AG08396 (cell line): ENCODE measurements around the gene ARPC1B.
"Not testable (repeated sequence)": the region's sequence is repeated elsewhere in the genome, so short reads cannot be mapped to it uniquely, and the experiment has no call there.

ENCODE experiments used
- DNase-seq: peaks from one replicate; pipeline ENCODE4 v3.0.0; 2012; ENCODE audit warnings: low spot score, mixed read lengths

Gene ARPC1B

DNA sequence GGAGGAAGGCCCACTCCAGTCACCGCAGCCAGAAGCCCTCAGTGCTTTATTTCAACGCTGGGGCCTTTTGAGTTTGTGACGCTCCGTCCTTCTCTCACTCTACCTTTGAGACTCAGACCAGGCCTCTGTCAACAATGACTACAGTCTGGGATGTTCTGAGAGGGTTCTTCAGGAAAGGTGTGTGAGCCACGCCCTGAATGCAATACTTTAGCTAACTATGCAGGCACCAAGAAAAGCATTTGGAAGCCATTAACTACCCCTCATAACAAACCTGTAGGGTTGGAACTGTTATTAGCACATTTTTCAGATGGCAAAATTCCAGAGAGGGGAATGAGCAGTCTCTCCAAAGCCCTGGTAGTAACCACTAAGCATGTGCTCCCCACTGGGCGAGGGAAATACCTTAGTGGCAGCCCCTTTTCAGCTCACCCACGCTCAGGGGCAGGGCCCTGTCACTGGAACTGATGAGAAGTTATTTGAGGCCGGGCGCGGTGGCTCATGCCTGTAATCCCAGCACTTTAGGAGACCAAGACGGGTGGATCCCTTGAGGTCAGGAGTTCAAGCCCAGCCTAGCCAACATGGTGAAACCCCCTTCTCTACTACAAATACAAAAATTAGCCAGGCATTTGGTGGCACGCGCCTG, 5.7 kb upstream of the ARPC1B start:
- no peak for DNase-seq

DNA sequence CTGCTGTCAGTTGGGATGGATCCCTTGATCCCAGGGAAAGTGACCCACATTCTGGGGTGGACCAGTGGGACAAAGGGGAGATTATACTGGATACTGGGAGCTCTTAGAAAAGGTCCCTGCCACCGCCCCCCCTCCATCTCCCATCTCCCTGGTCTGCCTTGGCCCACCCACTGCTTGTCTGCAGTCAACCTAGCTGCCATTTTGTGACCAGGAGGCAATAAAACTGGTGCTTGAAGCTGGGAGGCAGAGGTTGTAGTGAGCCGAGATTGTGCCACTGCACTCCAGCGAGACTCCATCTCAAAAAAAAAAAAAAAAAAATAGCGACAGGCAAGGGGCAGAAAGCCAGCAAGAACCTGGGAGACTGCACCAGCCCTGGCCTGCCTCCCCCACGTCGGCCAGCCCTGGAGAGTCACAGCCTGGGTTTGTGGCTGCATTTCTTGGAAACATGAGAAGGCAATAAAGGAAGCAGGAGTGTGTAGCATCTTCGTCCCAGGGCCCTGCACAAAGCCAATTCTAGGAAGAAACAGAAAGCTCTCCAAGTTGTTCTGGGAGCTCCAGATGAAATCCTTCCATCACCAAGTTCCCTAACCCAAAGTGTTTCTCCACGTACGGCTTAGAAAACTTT, 4.7 kb upstream of the ARPC1B start:
- DNase-seq = peak; percentile 59

- no peak for DNase-seq
Measured at GRCh38 chr7:99371376-99371920, 3.1 kb upstream of the ARPC1B start.

GRCh38 chr7:99372275-99373090, 2.0 kb upstream of the ARPC1B start:
- DNase-seq = no peak

- DNase-seq = no peak
Measured at GRCh38 chr7:99373091-99374066, 1.2 kb upstream of the ARPC1B start.

DNA sequence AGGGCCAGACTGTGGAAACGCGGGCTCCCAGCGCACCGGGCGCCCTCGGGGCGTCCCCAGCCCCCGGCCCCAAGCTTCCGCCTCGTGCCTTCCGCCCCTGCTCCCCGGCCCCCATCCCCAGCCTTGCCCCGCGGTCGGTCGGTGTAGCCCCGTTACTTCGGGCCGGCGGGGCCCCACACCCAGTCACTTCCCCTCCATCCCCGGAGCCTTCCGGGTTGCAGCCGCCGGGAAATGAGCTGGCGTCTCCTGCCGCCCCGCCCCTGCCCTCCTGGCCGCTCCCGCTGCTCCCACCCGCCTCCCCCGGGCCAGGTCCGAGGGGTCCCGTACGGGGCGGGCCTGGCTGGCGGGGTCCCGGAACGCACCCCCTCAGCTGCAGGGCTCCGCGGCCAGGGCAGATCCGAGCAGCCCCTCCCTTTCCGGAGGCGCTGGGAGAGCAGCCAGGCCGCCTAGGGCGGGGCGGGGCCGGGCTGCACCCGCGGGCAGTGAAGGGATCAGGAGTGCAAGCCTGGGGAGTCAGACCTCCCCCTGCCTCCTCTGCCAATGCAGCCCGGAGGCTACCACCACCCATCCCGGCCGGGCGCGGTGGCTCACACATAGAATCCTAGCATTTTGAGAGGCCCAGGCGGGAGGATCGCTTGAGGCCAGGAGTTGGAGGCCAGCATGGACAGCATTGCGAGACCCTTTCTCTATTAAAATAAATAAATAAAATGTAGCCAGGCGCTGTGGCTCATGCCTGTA, 709 bp downstream of the ARPC1B start:
- peak; percentile 92 for DNase-seq

GRCh38 chr7:99379043-99379577, 4.6 kb downstream of the ARPC1B start:
- DNase-seq = peak; percentile 87

GRCh38 chr7:99379693-99380031, 5.1 kb downstream of the ARPC1B start:
- peak; percentile 13 for DNase-seq

GRCh38 chr7:99380032-99380822, 5.7 kb downstream of the ARPC1B start:
- no peak for DNase-seq

DNA sequence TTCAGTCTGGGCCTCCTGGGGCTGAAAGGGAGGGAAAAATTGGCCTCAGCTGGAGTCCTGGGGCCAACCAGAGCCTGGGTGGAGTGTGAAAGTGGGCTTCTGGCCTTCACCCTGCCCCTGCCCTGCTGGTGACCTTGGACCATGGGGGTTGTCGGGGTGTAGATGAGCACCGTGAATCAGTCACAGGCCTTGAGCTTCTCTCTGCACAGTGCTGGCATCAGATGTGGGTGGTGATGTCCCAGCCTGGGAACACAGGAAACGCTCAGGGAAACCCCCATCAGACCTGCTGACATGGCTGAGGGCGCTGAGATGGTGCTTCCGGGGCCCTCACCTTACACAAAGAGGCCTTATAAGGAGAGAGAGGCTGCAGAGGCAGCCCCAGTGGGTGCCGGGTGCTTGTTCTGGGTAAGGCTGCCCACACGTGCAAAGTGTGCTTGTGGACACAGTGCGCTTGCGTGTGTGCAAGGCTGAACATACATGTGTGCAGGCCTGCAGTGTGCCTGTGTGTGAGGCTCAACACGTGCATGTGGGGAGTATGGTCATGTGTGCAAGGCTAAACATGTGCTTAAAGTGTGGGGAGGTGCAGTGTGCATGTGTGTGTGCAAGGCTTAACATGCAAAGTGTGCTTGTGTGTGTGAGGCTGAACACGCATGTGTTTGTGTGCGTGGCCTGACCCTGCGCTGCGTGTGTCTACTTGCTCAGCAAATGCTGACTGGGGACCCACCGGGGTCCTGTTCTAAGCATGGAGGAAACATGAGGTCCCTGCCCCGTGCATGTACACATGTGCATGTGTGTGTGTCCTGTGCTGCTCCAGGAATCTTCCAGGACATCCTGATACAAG, 6.5 kb downstream of the ARPC1B start:
- no peak for DNase-seq

GRCh38 chr7:99381664-99382075, 7.1 kb downstream of the ARPC1B start:
- no peak for DNase-seq

- DNase-seq = no peak
Measured at GRCh38 chr7:99383203-99383602, 8.7 kb downstream of the ARPC1B start.

DNA sequence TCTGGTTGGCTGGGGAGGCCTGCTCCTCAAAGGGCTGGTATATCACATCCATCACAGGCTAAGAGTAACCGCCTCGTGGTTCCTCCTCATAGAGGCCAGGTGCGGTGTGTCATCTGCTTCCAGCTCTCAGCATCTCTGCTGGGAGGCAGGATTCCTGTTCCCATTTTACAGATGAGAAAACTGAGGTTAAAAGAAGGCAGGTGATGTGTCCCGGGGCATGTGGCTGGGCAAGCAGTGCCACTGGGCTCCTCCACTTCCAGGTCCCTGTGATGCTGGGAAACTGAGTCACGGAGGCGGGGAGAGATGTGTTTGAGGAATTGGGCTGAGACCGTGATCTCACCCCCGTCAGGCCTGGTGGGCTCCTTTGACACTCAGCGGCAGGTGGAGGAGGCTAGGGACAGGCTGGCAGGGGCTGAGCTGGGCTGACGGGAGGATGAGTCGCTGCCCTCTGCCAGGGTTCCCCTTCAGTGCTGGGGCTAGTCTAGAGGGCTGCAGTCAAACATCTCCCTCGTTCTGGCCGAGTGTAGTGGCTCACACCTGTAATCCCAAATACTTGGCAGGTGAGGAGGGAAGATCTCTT, 9.4 kb downstream of the ARPC1B start:
- DNase-seq = no peak

GRCh38 chr7:99384523-99384922, 10.0 kb downstream of the ARPC1B start:
- DNase-seq = no peak

GRCh38 chr7:99385564-99385963, 11.0 kb downstream of the ARPC1B start:
- DNase-seq = no peak

DNA sequence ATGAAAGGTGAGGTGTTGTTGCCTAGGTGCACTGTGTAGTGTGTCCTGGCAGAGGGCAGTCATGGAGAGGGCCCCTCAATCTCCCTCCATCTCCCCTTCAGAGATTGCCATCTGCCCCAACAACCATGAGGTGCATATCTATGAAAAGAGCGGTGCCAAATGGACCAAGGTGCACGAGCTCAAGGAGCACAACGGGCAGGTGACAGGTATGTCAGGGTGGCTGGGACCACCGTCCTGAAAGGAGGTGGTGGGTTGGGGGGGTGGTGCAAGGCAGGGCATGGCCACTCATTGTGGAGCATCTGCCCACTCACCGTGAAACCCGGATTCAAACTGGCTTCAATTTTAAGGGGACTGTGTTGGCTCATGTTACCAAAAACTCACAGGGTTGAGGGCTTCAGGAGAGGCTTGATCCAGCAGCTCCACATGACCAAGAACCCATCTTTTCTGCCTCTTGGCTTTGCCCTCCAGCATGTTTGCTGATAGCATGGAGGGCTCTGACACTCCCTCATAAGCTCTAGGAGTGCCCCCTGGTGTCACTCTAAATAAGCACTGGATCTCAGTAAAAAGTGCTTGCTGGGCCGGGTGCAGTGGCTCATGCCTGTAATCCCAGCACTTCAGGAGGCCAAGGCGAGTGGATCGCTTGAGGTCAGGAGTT, 12.2 kb downstream of the ARPC1B start:
- DNase-seq = no peak

DNA sequence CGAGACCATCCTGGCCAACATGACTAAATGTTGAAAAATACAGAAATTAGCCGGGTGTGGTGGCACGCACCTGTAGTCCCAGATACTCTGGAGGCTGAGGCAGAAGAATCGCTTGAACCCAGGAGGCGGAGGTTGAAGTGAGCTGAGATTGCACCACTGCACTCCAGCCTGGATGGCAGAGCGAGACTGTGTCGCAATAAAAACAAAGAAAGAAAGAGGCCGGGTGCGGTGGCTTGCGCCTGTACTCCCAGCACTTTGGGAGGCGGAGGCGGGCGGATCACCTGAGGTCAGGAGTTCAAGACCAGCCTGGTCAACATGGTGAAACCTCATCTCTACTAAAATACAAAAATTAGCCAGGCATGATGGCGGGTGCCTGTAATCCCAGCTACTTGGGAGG, 12.7 kb downstream of the ARPC1B start:
- not testable (repeated sequence) for DNase-seq

DNA sequence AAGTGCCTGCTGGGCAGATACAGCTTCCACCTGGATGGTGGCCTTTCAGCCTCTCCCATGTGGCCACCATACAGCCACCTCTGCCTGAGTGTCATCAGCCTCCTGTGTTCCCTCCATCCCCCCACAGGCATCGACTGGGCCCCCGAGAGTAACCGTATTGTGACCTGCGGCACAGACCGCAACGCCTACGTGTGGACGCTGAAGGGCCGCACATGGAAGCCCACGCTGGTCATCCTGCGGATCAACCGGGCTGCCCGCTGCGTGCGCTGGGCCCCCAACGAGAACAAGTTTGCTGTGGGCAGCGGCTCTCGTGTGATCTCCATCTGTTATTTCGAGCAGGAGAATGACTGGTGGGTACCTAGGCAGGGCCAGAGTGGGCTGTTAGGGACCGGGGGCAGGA, 13.4 kb downstream of the ARPC1B start:
- no peak for DNase-seq
